ENCODE results near the gene CPM.
A peak's percentile ranks its signal among the peaks of the same experiment; 100 is the strongest.

The CPM gene

GRCh38 chr12:68956466-68956865, 23.5 kb upstream of the CPM start:
- TF ChIP-seq CTCF (IDR thresholded peaks at IDR 0.05) = no peak
- Histone ChIP-seq H3K4me3 (no peak overlapping the region), H3K27ac (no peak overlapping the region)
- no peak for DNase-seq (ENCODE audit: low spot score)

GRCh38 chr12:68954811-68955210, 21.8 kb upstream of the CPM start:
- no peak overlapping the region for H3K4me3 ChIP-seq
- no peak for DNase-seq (ENCODE audit: low spot score)
- no peak overlapping the region for H3K27ac ChIP-seq
- TF ChIP-seq CTCF (IDR thresholded peaks at IDR 0.05) = no peak

GRCh38 chr12:68953536-68953935, 20.6 kb upstream of the CPM start:
- no peak for DNase-seq (ENCODE audit: low spot score)
- H3K27ac ChIP-seq = no peak overlapping the region
- no peak overlapping the region for H3K4me3 ChIP-seq
- no peak for TF ChIP-seq CTCF (IDR thresholded peaks at IDR 0.05)

GRCh38 chr12:68951652-68952051, 18.7 kb upstream of the CPM start:
- DNase-seq (ENCODE audit: low spot score) = no peak
- H3K27ac ChIP-seq = peak overlapping the region in 1 of 2 donors; percentile 80
- H3K4me3 ChIP-seq = no peak overlapping the region
- TF ChIP-seq CTCF (IDR thresholded peaks at IDR 0.05) = no peak

- no peak overlapping the region for H3K4me3 ChIP-seq
- no peak for DNase-seq (ENCODE audit: low spot score)
- no peak overlapping the region for H3K27ac ChIP-seq
- no peak for TF ChIP-seq CTCF (IDR thresholded peaks at IDR 0.05)
Observed at GRCh38 chr12:68950511-68950910, 17.5 kb upstream of the CPM start.

- no peak overlapping the region for H3K4me3 ChIP-seq
- no peak for DNase-seq (ENCODE audit: low spot score)
- no peak overlapping the region for H3K27ac ChIP-seq
- no peak for TF ChIP-seq CTCF (IDR thresholded peaks at IDR 0.05)
Observed at GRCh38 chr12:68945255-68945654, 12.3 kb upstream of the CPM start.

- no peak overlapping the region for H3K4me3 ChIP-seq
- H3K27ac ChIP-seq = no peak overlapping the region
- DNase-seq (ENCODE audit: low spot score) = no peak
- no peak for TF ChIP-seq CTCF (IDR thresholded peaks at IDR 0.05)
Observed at GRCh38 chr12:68944296-68945076, 11.5 kb upstream of the CPM start.
